Endometrial microvascular endothelial cells (primary cell): ENCODE data around the gene HOXD9. TPM values are rescaled to one million over a fixed set of nuclear protein-coding genes. Genes with fewer than 3 reads are reported as not detected.

ENCODE experiments used
- in situ Hi-C: cut with HindIII; loops from 2 replicates; pipeline ENCODE4 v1.10.0; 2017; ENCODE audit warnings: low sequenced_read_pairs, low pct_unique_long_range_greater_than_20kb; ENCODE audit errors: inconsistent ontology term
- total RNA-seq: library from RNA; depleted of rRNA; stranded (reverse); fragments of >200 nt; gene quantifications from one replicate; pipeline ENCODE4 v1.2.3, GENCODE V29; 2015; ENCODE audit errors: inconsistent ontology term

The HOXD9 gene
- total RNA-seq, 1 donor from 2014 or later = 63.6 TPM

- in situ Hi-C loops = no loop called here
These were observed 24.1 kb downstream of the HOXD9 start for GRCh38 chr2:176146645-176147044.

GRCh38 chr2:176147210-176147799 is 24.8 kb downstream of the HOXD9 start:
- in situ Hi-C loops = no loop called here

- in situ Hi-C loops = no loop called here
These were observed 25.4 kb downstream of the HOXD9 start for GRCh38 chr2:176147800-176148496.

GRCh38 chr2:176148751-176149421 is 26.4 kb downstream of the HOXD9 start:
- in situ Hi-C loops = no loop called here

- in situ Hi-C loops = no loop called here
These were observed 27.0 kb downstream of the HOXD9 start for GRCh38 chr2:176149481-176149938.

- in situ Hi-C loops = no loop called here
These were observed 27.5 kb downstream of the HOXD9 start for GRCh38 chr2:176149939-176150583.

GRCh38 chr2:176150584-176151441 is 28.3 kb downstream of the HOXD9 start:
- in situ Hi-C loops = no loop called here

- in situ Hi-C loops = no loop called here
These were observed 29.1 kb downstream of the HOXD9 start, which contains the start of gene HOXD4 for GRCh38 chr2:176151442-176152287. HOXD4 (plus strand) TSS chr2:176151550; CDS start chr2:176151634, 84 bp downstream.

- in situ Hi-C loops = no loop called here
These were observed 30.0 kb downstream of the HOXD9 start for GRCh38 chr2:176152350-176153181.

- in situ Hi-C loops = no loop called here
These were observed 32.2 kb downstream of the HOXD9 start for GRCh38 chr2:176154576-176155252.

GRCh38 chr2:176155356-176156044 is 33.0 kb downstream of the HOXD9 start:
- in situ Hi-C loops = no loop called here

- in situ Hi-C loops = no loop called here
These were observed 33.8 kb downstream of the HOXD9 start for GRCh38 chr2:176156301-176156806.

- in situ Hi-C loops = no loop called here
These were observed 34.4 kb downstream of the HOXD9 start, which contains the start of gene HOXD3 for GRCh38 chr2:176156807-176157498. HOXD3 (plus strand) TSS chr2:176157307; CDS start chr2:176169115, 11,808 bp downstream.

- in situ Hi-C loops = no loop called here
These were observed 35.1 kb downstream of the HOXD9 start for GRCh38 chr2:176157499-176158185.
